PC-9 (cell line): ENCODE data around the gene PTGIR. TPM values are rescaled to one million over a fixed set of nuclear protein-coding genes. Genes with fewer than 3 reads are reported as not detected.

Experiments used
- BruUV-seq: library from RNA; stranded (reverse); fragments of 400-500 nt; replicated peaks from 2 replicates; lab custom pipeline; 2021; lab: Mats Ljungman, UMichigan
- CTCF ChIA-PET: fragments of 300-600 bp; sonication (Branson Sonifier 250); formaldehyde crosslinking; loops from one replicate; lab custom pipeline; 2022; ENCODE audit warnings: antibody characterized with exemption; lab: Charles Lee
- POLR2A ChIA-PET: fragments of 300-600 bp; sonication (Branson Sonifier 250); formaldehyde crosslinking; loops from one replicate; lab custom pipeline; 2022; ENCODE audit warnings: antibody characterized with exemption; ENCODE audit not compliant: unreplicated experiment; lab: Charles Lee
- DNase-seq, 2 experiments: peaks; one replicate each; pipeline versions ENCODE4 v3.0.0 to v3.0.0-alpha.2; 2015 to 2022; ENCODE audit warnings: mixed read lengths in 1 of 2
- H2AFZ ChIP-seq: fragments of 200-600 bp; sonication (generic); 2 replicates; pipeline ENCODE4 v1.8.1; 2017; ENCODE audit warnings: antibody characterized with exemption
- H3F3A ChIP-seq: fragments of 200-600 bp; sonication (generic); 2 replicates; pipeline ENCODE4 v1.8.1; 2017; ENCODE audit warnings: antibody characterized with exemption, mild to moderate bottlenecking, low read depth; ENCODE audit not compliant: insufficient read depth
- H3K27ac ChIP-seq: fragments of 200-600 bp; sonication (generic); 2 replicates; pipeline ENCODE4 v1.6.1; 2016; ENCODE audit warnings: mixed run types
- H3K27me3 ChIP-seq: fragments of 200-600 bp; sonication (generic); 2 replicates; pipeline ENCODE4 v1.6.1; 2016; ENCODE audit warnings: low read depth, mixed run types; ENCODE audit not compliant: insufficient read depth
- H3K36me3 ChIP-seq: fragments of 200-600 bp; sonication (generic); 2 replicates; pipeline ENCODE4 v1.6.1; 2016; ENCODE audit warnings: low read depth, mixed run types
- H3K4me1 ChIP-seq: fragments of 200-600 bp; sonication (generic); replicated peaks from 2 replicates; pipeline ENCODE4 v1.6.1; 2016; ENCODE audit warnings: mixed run types; ENCODE audit not compliant: insufficient read depth
- H3K4me2 ChIP-seq: fragments of 200-600 bp; sonication (generic); 2 replicates; pipeline ENCODE4 v1.6.1; 2017; ENCODE audit warnings: mixed run types
- H3K4me3 ChIP-seq: fragments of 200-600 bp; sonication (generic); 2 replicates; pipeline ENCODE4 v1.6.1; 2016; ENCODE audit warnings: mixed run types
- H3K79me2 ChIP-seq: fragments of 200-600 bp; sonication (generic); 2 replicates; pipeline ENCODE4 v1.6.1; 2017; ENCODE audit warnings: low read depth, mixed run types
- H3K9me2 ChIP-seq: fragments of 200-600 bp; sonication (generic); 2 replicates; pipeline ENCODE4 v1.8.1; 2017; ENCODE audit warnings: mild to moderate bottlenecking; ENCODE audit not compliant: insufficient read depth
- H3K9me3 ChIP-seq: fragments of 200-600 bp; sonication (generic); 2 replicates; pipeline ENCODE4 v1.8.1; 2016; ENCODE audit warnings: low read depth; ENCODE audit not compliant: insufficient read depth
- H4K20me1 ChIP-seq: fragments of 200-600 bp; sonication (generic); 2 replicates; pipeline ENCODE4 v1.8.1; 2017; ENCODE audit not compliant: insufficient read depth
- CTCF ChIP-seq: fragments of 200-600 bp; sonication (generic); conservative IDR thresholded peaks from 2 replicates; pipeline ENCODE4 v1.6.1; 2017; ENCODE audit warnings: mixed run types, antibody characterized with exemption, mild to moderate bottlenecking, moderate library complexity
- EZH2 ChIP-seq: fragments of 200-600 bp; sonication (generic); IDR thresholded peaks from 2 replicates; pipeline ENCODE4 v1.8.0; 2017; ENCODE audit warnings: antibody characterized with exemption, low read depth
- intact Hi-C: fragments of 100-400 bp; cut with micrococcal nuclease; formaldehyde crosslinking; loops from one replicate; pipeline ENCODE4 v1.10.0; 2022; ENCODE audit not compliant: unreplicated experiment
- total RNA-seq: library from RNA; stranded (reverse); gene quantifications from 2 replicates; pipeline ENCODE4 v1.2.3, GENCODE V29; 2021

The PTGIR gene
- total RNA-seq, 1 experiment from 2014 or later: 0.28 TPM

DNA sequence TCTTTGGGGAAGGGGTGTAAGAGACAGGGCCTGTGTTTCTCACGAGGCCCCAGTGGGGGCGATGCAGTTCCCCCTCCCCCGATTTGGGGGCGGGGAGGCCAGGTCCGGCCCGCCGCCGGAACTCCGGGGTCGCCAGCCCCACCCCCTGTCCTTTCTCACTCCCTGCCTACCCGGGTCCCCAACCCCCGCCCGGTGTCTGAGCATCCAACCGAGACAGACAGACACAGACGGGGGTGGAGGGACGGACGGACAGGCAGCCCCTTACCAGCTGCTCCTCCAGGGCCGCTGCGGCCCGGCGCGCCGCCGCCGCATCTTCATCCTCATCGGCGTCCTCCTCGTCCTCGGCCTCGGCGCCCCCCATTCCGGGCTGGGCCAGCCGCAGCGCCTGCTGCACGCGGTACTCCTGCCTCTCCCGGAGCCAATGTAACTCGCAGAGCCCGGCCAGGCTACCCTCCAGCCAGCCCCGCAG lies 35.7 kb upstream of the PTGIR start:
- no peaks in the 10 kb centered on the region for H3K36me3 ChIP-seq
- no peak for TF ChIP-seq CTCF
- TF ChIP-seq EZH2: peak; percentile 76; the same call in 1 of the 2 replicates
- no peaks in the 10 kb centered on the region for H3K79me2 ChIP-seq
- peaks cover 12% of the 10 kb centered on the region for H3K4me1 ChIP-seq
- H3K27me3 ChIP-seq: peaks cover 31% of the 10 kb centered on the region
- ChIA-PET POLR2A (interaction anchor here (0.6 to 0.8 kb wide), 4 partner anchors 54 to 1827 kb away, joined by 3 to 16 read pairs (median 3); no protein-coding TSS in a partner anchor), CTCF (interaction anchor here (0.7 to 2.0 kb wide), 4 partner anchors 29 to 364 kb away, joined by 3 to 19 read pairs (median 6); no protein-coding TSS in a partner anchor)
- DNase-seq: no peak
- peak overlapping the region; percentile 66 for H2AFZ ChIP-seq
- H3F3A ChIP-seq: peaks cover 17% of the 10 kb centered on the region
- no peak overlapping the region for H3K27ac ChIP-seq
- no peaks in the 10 kb centered on the region; the same call in 1 of the 2 replicates for H4K20me1 ChIP-seq
- H3K4me3 ChIP-seq: peak overlapping the region; percentile 59
- no peaks in the 10 kb centered on the region for H3K9me2 ChIP-seq
- intact Hi-C loops: loop anchor here (1.0 kb wide), 1 partner anchor 26 kb away; no protein-coding TSS in a partner anchor
- BruUV-seq: no TSS peak
- H3K9me3 ChIP-seq: no peaks in the 10 kb centered on the region
- peak overlapping the region; percentile 93 for H3K4me2 ChIP-seq

- Histone ChIP-seq H3K36me3 (no peaks in the 10 kb centered on the region), H3F3A (peaks cover 17% of the 10 kb centered on the region), H3K79me2 (no peaks in the 10 kb centered on the region), H4K20me1 (no peaks in the 10 kb centered on the region; the same call in 1 of the 2 replicates), H2AFZ (no peak overlapping the region), H3K4me3 (no peak overlapping the region), H3K27me3 (peaks cover 31% of the 10 kb centered on the region), H3K4me2 (peak overlapping the region; percentile 93; the same call in 1 of the 2 replicates), H3K9me3 (no peaks in the 10 kb centered on the region), H3K9me2 (no peaks in the 10 kb centered on the region), H3K27ac (no peak overlapping the region), H3K4me1 (peaks cover 12% of the 10 kb centered on the region)
- no peak for DNase-seq
- TF ChIP-seq CTCF: no peak
- no peak for TF ChIP-seq EZH2
- intact Hi-C loops: no loop called here
- ChIA-PET CTCF (no interaction called here), POLR2A (no interaction called here)
- BruUV-seq: no TSS peak
These were observed 35.2 kb upstream of the PTGIR start for GRCh38 chr19:46660008-46660517.

DNA sequence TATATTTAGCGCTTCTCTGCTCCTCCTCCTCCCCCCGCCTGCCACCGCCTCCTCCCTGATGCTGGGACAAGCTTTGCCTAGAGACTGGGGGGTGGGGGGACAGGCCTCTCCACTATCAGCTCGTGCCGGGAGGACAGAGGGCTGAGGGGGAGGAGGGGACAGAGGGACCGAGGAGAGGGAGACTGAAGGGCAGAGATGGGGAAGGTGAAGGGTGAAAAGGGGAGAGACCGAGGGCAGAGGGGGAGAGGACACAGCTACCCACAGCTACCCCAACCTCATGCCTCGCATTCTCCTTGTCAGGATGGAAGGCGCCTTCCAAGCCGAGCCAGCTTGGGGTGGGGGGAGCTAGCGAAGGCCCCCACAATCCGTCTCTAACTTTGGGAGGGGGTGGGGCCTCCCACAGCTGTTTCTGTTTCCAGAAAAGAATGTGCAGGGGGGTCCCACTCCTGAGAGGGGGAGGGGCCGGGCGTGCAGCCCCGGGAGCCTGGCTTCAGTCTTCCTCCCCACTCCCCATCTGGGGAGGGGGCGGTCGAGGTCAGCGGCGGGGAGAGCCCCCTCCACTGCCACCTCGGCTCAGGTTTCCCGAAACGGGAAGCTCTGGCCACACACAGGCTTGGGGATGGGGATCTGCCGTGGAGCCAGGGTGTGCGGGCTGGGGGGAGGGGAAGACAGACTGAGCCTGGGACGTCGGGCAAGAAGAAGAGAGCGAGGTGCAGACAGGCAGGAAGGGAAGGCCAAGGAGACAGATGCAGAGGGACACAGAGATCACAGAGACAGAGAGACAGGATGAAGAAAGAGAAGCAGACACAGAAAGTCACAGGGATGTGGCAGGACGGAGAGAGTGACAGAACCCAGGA lies 34.5 kb upstream of the PTGIR start:
- TF ChIP-seq EZH2: no peak; the same call in none of the 2 replicates
- TF ChIP-seq CTCF: no peak
- H3K4me1 ChIP-seq: peaks cover 12% of the 10 kb centered on the region
- no peaks in the 10 kb centered on the region; the same call in 1 of the 2 replicates for H4K20me1 ChIP-seq
- no peaks in the 10 kb centered on the region for H3K9me2 ChIP-seq
- CTCF ChIA-PET: interaction anchor here (0.7 kb wide), 1 partner anchor 45 kb away, joined by 17 read pairs; no protein-coding TSS in a partner anchor
- POLR2A ChIA-PET: interaction anchor here (0.6 to 0.7 kb wide), 2 partner anchors 74 to 273 kb away, joined by 16 to 38 read pairs; no protein-coding TSS in a partner anchor
- no peak overlapping the region for H2AFZ ChIP-seq
- H3K27ac ChIP-seq: no peak overlapping the region
- no peaks in the 10 kb centered on the region for H3K79me2 ChIP-seq
- H3K27me3 ChIP-seq: peaks cover 31% of the 10 kb centered on the region
- H3K4me2 ChIP-seq: peak overlapping the region; percentile 27; the same call in 1 of the 2 replicates
- H3K4me3 ChIP-seq: no peak overlapping the region
- H3K9me3 ChIP-seq: no peaks in the 10 kb centered on the region
- no peaks in the 10 kb centered on the region for H3K36me3 ChIP-seq
- BruUV-seq: no TSS peak
- DNase-seq: peak in 1 of 2 experiments; percentile 9
- peaks cover 17% of the 10 kb centered on the region for H3F3A ChIP-seq
- intact Hi-C loops: no loop called here
